Duodenal mucosa (tissue), 2 donors: ENCODE data around the gene RING1.

ENCODE experiments used
- H3K27ac ChIP-seq: one replicate; pipeline ENCODE4 v1.7.0; 2013; ENCODE audit warnings: low read depth, low read length
- H3K27me3 ChIP-seq, 2 donors: one replicate each; pipeline ENCODE4 v1.7.0; 2013; ENCODE audit warnings: low read length in 2 of 2, control low read depth in 1 of 2; ENCODE audit not compliant: insufficient read depth in 2 of 2, control insufficient read depth in 1 of 2
- H3K36me3 ChIP-seq, 2 donors: one replicate each; pipeline ENCODE4 v1.7.0; 2013; ENCODE audit warnings: low read length in 2 of 2, control low read depth in 1 of 2; ENCODE audit not compliant: insufficient read depth in 2 of 2, control insufficient read depth in 1 of 2
- H3K4me1 ChIP-seq, 2 donors: one replicate each; pipeline ENCODE4 v1.7.0; 2013; ENCODE audit warnings: low read length in 2 of 2, control low read depth in 1 of 2; ENCODE audit not compliant: insufficient read depth in 2 of 2, control insufficient read depth in 1 of 2
- H3K4me3 ChIP-seq, 2 donors: one replicate each; pipeline ENCODE4 v1.7.0; 2013; ENCODE audit warnings: low read length in 2 of 2, low read depth in 1 of 2
- H3K9ac ChIP-seq, 2 donors: one replicate each; pipeline ENCODE4 v1.7.0; 2013; ENCODE audit warnings: low read length in 2 of 2, low read depth in 1 of 2
- H3K9me3 ChIP-seq, 2 donors: one replicate each; pipeline ENCODE4 v1.7.0; 2013; ENCODE audit warnings: low read length in 2 of 2, control low read depth in 1 of 2; ENCODE audit not compliant: control insufficient read depth in 1 of 2

The RING1 gene

GRCh38 chr6:33201147-33201545 is 7.2 kb upstream of the RING1 start:
- Histone ChIP-seq H3K36me3 (peaks cover 27 to 30% of the 10 kb centered on the region in 2 donors), H3K27ac (peak overlapping the region; percentile 98), H3K4me1 (peaks cover 57 to 59% of the 10 kb centered on the region in 2 donors), H3K27me3 (no peaks in the 10 kb centered on the region), H3K9ac (peak overlapping the region; percentile 94 to 98), H3K9me3 (no peaks in the 10 kb centered on the region), H3K4me3 (peak overlapping the region; percentile 93 to 98)

GRCh38 chr6:33201935-33202334 is 6.4 kb upstream of the RING1 start:
- H3K36me3 ChIP-seq, result peaks cover 23% of the 10 kb centered on the region in 2 donors
- no peaks in the 10 kb centered on the region for H3K9me3 ChIP-seq
- peak overlapping the region; percentile 94 to 98 for H3K9ac ChIP-seq
- H3K27me3 ChIP-seq, result no peaks in the 10 kb centered on the region
- H3K27ac ChIP-seq, result no peak overlapping the region
- peaks cover 57 to 59% of the 10 kb centered on the region in 2 donors for H3K4me1 ChIP-seq
- H3K4me3 ChIP-seq, result peak overlapping the region; percentile 93 to 98

GRCh38 chr6:33202799-33203198 is 5.5 kb upstream of the RING1 start:
- peaks cover 56 to 60% of the 10 kb centered on the region in 2 donors for H3K4me1 ChIP-seq
- H3K4me3 ChIP-seq, result peak overlapping the region in 1 of 2 donors; percentile 98
- H3K27ac ChIP-seq, result no peak overlapping the region
- H3K9me3 ChIP-seq, result no peaks in the 10 kb centered on the region
- no peaks in the 10 kb centered on the region for H3K27me3 ChIP-seq
- peak overlapping the region in 1 of 2 donors; percentile 98 for H3K9ac ChIP-seq
- H3K36me3 ChIP-seq, result peaks cover 19 to 23% of the 10 kb centered on the region in 2 donors

- H3K36me3 ChIP-seq, result peaks cover 19 to 23% of the 10 kb centered on the region in 2 donors
- no peak overlapping the region for H3K27ac ChIP-seq
- no peak overlapping the region for H3K9ac ChIP-seq
- H3K4me1 ChIP-seq, result peaks cover 48 to 53% of the 10 kb centered on the region in 2 donors
- H3K4me3 ChIP-seq, result peak overlapping the region; percentile 88 to 90
- H3K27me3 ChIP-seq, result no peaks in the 10 kb centered on the region
- no peaks in the 10 kb centered on the region for H3K9me3 ChIP-seq
Observed at GRCh38 chr6:33203443-33204164, 4.7 kb upstream of the RING1 start.

GRCh38 chr6:33204165-33204414 is 4.2 kb upstream of the RING1 start:
- H3K9ac ChIP-seq, result peak overlapping the region in 1 of 2 donors; percentile 76
- H3K4me3 ChIP-seq, result peak overlapping the region; percentile 88 to 90
- H3K36me3 ChIP-seq, result peaks cover 19 to 23% of the 10 kb centered on the region in 2 donors
- H3K4me1 ChIP-seq, result peaks cover 50 to 52% of the 10 kb centered on the region in 2 donors
- H3K9me3 ChIP-seq, result no peaks in the 10 kb centered on the region
- no peaks in the 10 kb centered on the region for H3K27me3 ChIP-seq
- H3K27ac ChIP-seq, result no peak overlapping the region

- Histone ChIP-seq H3K4me3 (peak within 1 kb of the TSS; percentile 88 to 90), H3K27ac (peak within 1 kb of the TSS; percentile 30), H3K36me3 (peaks cover 19 to 25% of the 10 kb centered on the region in 2 donors)
Observed at GRCh38 chr6:33204415-33205190, 3.7 kb upstream of the RING1 start, which contains the start of gene HSD17B8. HSD17B8 (plus strand) TSS chr6:33204655; CDS start chr6:33204669, 14 bp downstream.

GRCh38 chr6:33205191-33206026 is 2.9 kb upstream of the RING1 start:
- peaks cover 44 to 46% of the 10 kb centered on the region in 2 donors for H3K4me1 ChIP-seq
- no peak overlapping the region for H3K27ac ChIP-seq
- peaks cover 19 to 33% of the 10 kb centered on the region in 2 donors for H3K36me3 ChIP-seq
- peak overlapping the region; percentile 88 to 90 for H3K4me3 ChIP-seq
- no peaks in the 10 kb centered on the region for H3K27me3 ChIP-seq
- H3K9ac ChIP-seq, result peak overlapping the region; percentile 63 to 76
- no peaks in the 10 kb centered on the region for H3K9me3 ChIP-seq

More at GRCh38 chr6:33204415-33205190, 3.7 kb upstream of the RING1 start, which contains the start of gene HSD17B8:
- no peaks in the 10 kb centered on the region for H3K27me3 ChIP-seq
- H3K4me1 ChIP-seq, result peaks cover 45 to 48% of the 10 kb centered on the region in 2 donors
- peak within 1 kb of the TSS; percentile 63 to 76 for H3K9ac ChIP-seq
- no peaks in the 10 kb centered on the region for H3K9me3 ChIP-seq

GRCh38 chr6:33206027-33206863 is 2.1 kb upstream of the RING1 start:
- Histone ChIP-seq H3K9ac (no peak overlapping the region), H3K27me3 (no peaks in the 10 kb centered on the region), H3K4me3 (no peak overlapping the region), H3K9me3 (no peaks in the 10 kb centered on the region), H3K4me1 (peaks cover 43 to 45% of the 10 kb centered on the region in 2 donors), H3K36me3 (peaks cover 24 to 34% of the 10 kb centered on the region in 2 donors), H3K27ac (no peak overlapping the region)

GRCh38 chr6:33206864-33207551 is 1.3 kb upstream of the RING1 start:
- Histone ChIP-seq H3K27me3 (no peaks in the 10 kb centered on the region), H3K27ac (no peak overlapping the region), H3K36me3 (peaks cover 21 to 30% of the 10 kb centered on the region in 2 donors), H3K4me3 (peak overlapping the region; percentile 77 to 88), H3K9ac (peak overlapping the region; percentile 92 to 96), H3K9me3 (no peaks in the 10 kb centered on the region), H3K4me1 (peaks cover 35 to 37% of the 10 kb centered on the region in 2 donors)
